GM19328 (cell line): ENCODE measurements around the gene FCHSD2.
A peak's percentile ranks its signal among the peaks of the same experiment; 100 is the strongest.
"Not testable (repeated sequence)": the region's sequence is repeated elsewhere in the genome, so short reads cannot be mapped to it uniquely, and the experiment has no call there.

ENCODE experiments used
- ATAC-seq: cut with Tn5 transposase; IDR thresholded peaks from one replicate; pipeline ENCODE4 v1.9.1; 2021; ENCODE audit warnings: mild to moderate bottlenecking, moderate library complexity; ENCODE audit not compliant: unreplicated experiment

The FCHSD2 gene

GRCh38 chr11:73152086-73152853, 10.2 kb upstream of the FCHSD2 start:
- no peak for ATAC-seq

GRCh38 chr11:73151416-73151815, 9.3 kb upstream of the FCHSD2 start:
- ATAC-seq = no peak

- no peak for ATAC-seq
These were observed 7.0 kb upstream of the FCHSD2 start for GRCh38 chr11:73149105-73149504.

GRCh38 chr11:73147771-73148681, 5.9 kb upstream of the FCHSD2 start:
- no peak for ATAC-seq

- no peak for ATAC-seq
These were observed 4.0 kb upstream of the FCHSD2 start for GRCh38 chr11:73145986-73146575.

- no peak for ATAC-seq
These were observed 1.2 kb upstream of the FCHSD2 start for GRCh38 chr11:73143126-73143838.

- ATAC-seq = peak; percentile 33
These were observed 600 bp downstream of the FCHSD2 start for GRCh38 chr11:73141309-73142127.

GRCh38 chr11:73141031-73141308, 1.1 kb downstream of the FCHSD2 start:
- ATAC-seq = no peak

- ATAC-seq = no peak
These were observed 1.7 kb downstream of the FCHSD2 start for GRCh38 chr11:73140213-73141030.

- ATAC-seq = no peak
These were observed 2.5 kb downstream of the FCHSD2 start for GRCh38 chr11:73139476-73140198.

- ATAC-seq = no peak
These were observed 4.2 kb downstream of the FCHSD2 start for GRCh38 chr11:73137944-73138274.

- ATAC-seq = no peak
These were observed 4.7 kb downstream of the FCHSD2 start for GRCh38 chr11:73137262-73137943.

- not testable (repeated sequence) for ATAC-seq
These were observed 5.4 kb downstream of the FCHSD2 start for GRCh38 chr11:73136722-73137121.

- no peak for ATAC-seq
These were observed 6.5 kb downstream of the FCHSD2 start for GRCh38 chr11:73135346-73136284.

GRCh38 chr11:73132349-73132748, 9.8 kb downstream of the FCHSD2 start:
- ATAC-seq = not testable (repeated sequence)

GRCh38 chr11:73130181-73130580, 11.9 kb downstream of the FCHSD2 start:
- ATAC-seq = no peak

- no peak for ATAC-seq
These were observed 12.9 kb downstream of the FCHSD2 start for GRCh38 chr11:73129198-73129597.
